GM21528 (cell line): ENCODE data around the gene BRD7.

Experiments
- ATAC-seq: cut with Tn5 transposase; IDR thresholded peaks from one replicate; pipeline ENCODE4 v1.9.1; 2021; ENCODE audit warnings: mild to moderate bottlenecking, moderate library complexity; ENCODE audit not compliant: unreplicated experiment, low FRiP score

The BRD7 gene

DNA sequence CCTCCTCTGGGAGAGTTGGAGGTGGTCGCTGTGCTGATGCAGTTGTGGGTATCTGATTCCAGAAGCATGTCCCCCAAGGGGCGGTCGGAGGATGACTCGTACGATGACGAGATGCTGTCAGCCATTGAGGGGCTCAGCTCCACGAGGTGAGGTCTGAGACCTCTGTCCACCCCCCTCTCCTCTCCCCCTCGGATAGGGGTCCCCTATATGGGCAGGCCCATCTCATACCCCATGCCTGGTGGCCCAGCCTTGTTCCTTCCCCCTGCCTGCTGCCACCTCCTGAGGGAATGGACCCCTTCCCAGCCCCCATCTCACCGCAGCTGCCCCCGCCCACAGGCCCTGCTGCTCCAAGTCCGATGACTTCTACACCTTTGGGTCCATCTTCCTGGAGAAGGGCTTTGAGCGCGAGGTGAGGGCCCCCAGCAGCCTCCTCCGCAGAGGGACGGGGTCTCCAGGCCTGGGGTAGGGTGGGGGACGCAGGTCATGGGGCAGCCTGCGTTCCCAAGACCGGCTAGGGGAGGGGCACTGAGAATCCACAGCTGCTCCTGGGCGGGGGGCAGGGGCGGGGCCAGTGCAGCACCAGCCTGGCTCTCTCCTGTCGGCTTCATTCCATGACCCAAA, 63.2 kb downstream of the BRD7 start:
- ATAC-seq, result no peak

DNA sequence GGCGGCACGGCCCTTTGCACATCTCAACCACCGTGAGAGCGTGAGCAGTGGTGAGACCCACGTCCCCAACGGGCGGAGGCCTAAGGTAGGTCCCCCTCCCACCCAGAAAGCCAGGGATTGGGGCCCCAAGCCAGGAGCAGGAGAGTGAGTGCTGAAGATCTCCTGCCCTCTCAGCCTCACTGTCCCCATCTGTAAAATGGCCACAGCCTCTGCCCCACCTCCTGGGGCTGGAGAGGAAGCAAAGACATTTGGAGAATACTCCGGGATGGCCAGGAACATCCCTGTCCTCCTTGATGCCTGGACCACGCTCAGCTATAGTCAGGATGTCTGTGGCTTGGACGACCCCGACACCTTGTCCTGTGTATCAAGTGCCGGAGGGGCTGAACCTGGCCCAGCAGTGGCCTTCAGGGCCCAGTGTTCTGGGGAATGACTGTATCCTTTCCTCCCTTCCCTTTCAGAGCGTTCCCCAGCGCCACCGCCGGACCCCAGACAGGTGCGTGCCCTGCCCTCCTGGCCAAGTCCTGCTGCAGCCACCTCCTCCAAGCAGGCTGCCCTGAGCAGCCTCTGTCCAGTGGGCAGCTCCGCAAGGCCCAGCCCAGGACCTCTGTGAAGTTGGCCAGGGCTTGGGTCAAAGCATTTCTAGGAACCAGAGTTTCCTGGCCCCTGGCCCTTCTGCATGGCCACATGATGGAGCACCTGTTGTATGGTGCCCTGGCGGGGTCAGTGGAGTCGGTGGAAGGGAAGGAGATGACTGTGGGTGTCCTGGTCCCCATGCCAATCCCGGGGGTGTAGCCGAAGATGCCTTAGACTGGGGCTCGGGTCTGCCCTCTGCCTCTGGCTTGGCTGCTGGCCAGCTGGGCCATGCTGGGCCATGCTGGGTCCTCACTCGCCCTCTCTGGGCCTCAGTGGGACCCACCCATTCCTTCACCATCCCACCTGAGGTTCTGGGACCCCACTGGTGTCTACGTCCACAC, 64.0 kb downstream of the BRD7 start:
- no peak for ATAC-seq

DNA sequence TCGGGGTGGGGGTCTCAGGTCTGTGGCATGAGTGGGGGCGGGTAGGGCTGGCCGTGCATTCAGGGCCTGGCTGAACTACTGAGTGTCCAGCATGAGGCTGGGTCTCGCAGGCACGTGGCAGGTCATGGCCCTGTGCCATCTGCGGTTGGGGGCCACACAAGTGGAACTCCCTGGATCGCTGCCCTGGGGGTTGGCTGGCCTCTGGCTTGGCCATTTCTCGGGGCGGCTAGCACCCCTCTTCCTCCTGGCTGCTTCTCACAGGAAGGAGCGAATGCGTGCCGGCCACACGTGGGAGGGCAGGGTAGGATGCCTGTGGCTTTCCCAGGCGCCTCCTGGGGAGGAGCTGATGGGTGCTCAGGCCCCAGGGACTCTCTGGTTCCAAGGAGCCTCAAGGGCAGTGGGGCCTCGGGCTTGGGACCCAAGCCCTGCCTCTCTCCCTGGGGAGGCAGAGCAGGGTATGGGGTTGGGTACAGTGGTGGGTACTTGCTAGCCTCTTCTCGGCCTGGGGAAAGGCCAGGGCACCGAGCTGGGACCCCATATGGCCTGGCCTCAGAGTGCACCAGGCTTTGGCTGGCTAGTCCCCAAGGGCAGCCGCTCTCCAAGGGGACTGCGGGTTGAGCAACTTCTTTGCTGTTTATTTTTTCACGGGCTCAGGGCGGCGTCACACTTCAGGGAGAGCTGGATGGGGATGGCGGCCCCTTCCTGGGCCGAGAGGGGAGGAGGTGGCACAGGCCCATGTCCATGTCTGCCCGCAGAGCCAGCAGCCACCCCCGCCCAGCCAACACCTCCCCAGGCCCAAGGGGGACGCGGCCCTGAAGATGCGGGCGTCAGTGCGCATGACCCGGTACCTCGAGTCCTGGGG, 65.0 kb downstream of the BRD7 start:
- no peak for ATAC-seq

DNA sequence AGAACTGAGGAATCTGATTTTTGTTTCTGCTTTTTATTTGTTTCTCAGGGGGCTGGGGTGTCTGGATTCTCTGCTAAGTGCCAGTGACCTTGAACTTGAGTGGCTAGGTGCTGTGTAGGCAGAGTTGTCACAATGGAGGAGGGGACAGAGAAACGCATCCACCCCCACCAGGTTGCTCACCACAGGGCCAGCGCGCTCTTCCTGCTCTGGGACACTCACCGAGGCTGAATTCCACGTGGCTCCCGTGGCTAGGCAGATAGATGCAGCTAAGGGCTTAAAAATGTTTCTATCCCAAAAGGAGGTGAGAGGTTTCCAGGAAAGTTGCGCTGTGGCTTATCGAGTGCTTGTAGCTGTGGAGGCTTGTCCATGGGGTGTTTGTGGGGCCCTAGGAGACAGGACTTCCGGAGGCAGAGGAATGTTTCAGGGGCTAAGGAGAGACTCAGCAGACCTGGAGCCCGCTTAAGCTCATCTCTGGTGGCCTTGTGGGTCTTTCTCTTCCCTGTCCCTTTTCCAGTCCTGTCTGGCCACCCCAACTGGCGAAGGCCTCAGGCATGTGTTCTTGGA, 65.7 kb downstream of the BRD7 start:
- no peak for ATAC-seq

DNA sequence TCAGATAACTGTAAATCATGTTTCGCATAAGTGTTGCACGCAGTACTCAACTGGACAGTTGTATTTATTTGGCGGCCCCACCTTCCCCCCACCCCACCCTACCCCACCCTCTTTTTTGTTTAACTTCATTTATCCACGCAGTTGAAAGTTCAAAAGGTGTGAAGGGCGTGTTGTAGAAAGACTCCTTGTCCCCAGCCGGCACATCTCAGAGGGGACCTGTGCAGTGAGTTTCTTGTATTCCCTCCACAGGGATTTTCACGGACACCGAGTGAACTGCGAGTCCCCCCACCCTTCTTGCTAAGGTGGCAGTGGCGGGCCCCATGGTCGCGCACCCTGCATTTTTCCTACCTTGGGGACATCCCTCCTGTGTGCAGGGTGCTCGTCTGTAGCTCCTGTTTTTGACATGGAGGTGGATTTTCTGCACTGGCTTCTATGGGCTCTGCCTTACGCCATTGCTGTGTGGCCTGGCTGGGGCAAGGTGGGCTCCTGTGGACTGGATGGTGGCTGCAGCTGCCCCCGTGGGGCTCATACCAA, 66.2 kb downstream of the BRD7 start:
- no peak for ATAC-seq

DNA sequence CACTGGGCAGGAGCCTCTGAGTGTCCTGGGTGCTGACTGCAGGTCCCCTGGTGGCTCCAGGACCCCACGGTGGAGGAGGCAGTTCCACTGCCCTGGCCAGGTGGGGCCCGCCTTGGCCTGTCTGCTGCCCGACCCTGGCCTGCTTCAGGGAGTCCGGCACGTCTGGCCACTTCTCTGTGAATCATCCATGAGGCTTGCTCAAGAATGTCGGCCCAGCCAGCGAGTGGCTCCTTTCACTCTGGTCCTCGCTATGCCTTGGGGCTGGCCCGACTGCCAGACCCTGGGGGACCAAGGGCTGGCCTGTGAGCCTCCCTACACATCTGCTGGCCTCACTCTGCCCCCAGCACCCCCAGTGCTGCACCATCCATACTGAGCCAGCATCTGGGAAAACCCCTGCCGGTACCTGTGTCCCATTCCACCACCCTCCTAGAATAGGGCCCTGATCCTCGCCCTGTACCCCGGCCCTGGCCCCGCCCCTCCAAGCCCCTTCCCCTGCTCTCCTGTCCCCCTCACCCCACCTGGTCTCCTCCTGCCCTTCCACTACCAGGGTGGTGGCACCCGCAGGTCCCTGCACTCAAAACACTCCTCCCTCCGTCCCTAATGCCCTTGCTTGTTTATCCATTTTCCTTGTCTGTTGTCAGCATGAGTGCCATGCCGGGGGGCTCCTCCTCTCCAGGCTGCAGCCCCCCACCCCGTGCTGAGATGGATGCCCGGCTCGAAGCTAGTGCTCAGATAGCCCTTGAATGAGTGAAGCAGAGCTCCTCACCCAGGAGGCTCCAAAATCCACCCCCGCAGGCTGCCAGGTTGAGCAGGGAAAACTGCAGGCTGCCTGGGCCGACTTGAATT, 66.9 kb downstream of the BRD7 start:
- ATAC-seq, result no peak

DNA sequence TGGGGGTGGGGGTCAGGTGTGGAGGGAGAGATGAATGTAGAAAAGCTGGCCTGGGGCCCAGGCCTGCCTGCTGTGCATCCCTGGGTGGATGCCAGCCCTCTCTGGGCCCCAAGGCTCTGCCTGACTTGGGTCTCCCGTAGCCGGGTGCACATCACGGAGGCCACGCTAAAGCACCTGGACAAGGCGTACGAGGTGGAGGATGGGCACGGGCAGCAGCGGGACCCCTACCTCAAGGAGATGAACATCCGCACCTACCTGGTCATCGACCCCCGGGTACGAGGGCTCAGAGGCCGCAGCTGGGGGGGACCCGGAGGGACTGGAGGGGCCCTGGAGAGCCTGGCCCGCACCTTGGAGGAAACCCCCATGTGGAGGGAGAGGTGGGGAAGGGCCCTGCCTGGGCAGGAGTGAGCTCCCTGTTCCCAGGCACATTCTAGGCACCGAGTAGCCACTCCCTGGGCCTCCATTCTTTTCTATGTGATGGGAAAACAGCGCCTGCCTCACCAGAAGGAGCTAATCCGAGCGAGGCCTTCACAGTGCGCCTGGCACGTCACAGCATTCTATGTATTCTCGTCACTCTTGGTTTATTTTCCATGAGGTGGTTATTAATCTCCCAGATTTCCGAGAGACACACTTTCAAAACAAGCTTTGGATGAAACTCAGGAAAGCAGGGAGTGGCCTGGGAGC, 67.7 kb downstream of the BRD7 start:
- ATAC-seq, result no peak

DNA sequence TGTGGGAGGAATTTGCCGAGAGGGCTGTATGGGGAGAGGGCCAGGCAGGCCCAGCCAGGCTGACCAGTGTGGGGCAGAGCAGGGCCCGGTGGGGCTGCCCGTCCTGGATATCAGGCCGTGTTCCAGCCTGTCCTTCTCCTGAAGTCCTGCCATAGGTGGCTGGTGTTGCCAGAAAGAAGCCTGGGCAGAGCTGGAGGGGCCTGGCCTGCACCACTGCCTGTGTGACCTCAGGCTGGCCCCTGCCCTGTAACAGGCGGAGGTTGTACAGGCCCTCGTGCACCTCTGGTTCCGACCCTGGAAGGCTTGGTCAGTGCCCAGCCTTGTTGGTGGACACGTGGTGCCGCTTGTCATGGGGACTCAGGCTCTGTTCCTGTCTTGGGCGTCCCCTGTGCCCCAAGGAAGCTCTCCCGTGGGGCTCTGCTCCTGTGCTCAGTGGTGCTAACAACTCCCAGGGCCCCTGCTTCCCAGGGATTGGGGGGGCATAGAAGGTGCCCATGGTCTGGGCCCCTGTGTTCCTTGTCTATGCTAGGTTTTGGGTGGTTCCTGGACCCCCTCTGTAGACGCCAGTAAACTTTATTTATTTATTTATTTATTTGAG, 69.2 kb downstream of the BRD7 start:
- ATAC-seq, result no peak

DNA sequence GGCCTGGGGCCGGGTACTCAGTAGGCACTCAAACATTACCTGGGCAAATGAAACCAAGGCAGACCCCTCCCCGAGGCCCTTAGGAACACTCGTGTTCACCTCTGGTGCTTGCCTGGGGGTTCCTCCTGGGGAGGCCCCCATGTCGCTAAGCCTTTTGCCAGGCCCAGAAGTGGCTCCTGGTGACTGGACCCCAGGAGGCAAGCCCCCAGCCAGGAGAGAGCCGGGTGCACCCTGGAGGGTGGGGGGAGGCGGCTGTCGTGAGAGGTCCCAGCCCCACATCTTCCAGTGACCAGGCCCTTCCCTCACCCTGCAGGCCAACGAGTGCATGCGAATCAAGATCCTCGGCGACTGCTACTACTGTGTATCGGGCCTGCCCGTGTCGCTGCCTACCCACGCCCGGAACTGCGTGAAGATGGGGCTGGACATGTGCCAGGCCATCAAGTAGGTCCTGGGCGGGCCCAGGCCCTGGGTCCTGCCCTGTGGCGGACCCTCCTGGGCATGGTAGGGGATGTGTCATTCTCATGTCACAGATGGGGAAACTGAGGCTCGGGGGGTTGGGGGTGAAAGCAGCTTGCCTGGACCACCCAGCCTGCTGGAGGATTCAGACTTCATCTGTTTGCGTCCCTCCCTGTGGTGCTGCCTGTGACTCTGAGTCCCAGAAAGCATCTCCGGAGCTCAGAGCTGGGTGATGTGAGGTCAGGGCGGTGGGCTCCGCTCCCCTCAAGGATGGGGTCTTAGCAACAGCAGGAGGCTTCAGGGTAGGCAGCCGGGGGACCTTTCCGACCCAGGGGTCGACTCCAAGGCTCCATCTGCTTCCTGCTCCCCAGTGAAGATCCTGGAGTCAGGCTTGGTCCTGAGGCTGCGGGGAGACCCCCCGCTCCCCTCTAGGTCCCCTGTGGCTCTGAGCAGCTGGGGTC, 69.9 kb downstream of the BRD7 start:
- ATAC-seq, result no peak

DNA sequence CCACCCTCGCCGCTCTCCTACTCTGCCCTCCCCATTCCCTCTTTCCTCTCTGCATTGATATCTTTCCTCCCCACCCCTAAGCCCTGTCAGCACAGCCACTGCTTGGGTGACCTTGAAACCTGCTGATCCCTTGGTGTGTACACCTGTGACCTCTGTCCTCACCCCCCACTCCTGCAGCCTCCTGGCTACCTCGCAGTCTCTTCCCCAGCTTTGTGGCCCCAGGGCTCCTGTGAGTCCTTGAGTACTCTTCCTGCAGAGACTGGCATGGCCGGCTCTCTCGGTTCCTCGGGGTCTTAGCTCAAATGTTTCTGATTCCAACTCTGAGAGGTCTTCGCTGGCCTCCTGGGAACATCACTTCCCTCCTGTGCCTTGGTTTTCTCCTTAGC, 70.7 kb downstream of the BRD7 start:
- no peak for ATAC-seq

DNA sequence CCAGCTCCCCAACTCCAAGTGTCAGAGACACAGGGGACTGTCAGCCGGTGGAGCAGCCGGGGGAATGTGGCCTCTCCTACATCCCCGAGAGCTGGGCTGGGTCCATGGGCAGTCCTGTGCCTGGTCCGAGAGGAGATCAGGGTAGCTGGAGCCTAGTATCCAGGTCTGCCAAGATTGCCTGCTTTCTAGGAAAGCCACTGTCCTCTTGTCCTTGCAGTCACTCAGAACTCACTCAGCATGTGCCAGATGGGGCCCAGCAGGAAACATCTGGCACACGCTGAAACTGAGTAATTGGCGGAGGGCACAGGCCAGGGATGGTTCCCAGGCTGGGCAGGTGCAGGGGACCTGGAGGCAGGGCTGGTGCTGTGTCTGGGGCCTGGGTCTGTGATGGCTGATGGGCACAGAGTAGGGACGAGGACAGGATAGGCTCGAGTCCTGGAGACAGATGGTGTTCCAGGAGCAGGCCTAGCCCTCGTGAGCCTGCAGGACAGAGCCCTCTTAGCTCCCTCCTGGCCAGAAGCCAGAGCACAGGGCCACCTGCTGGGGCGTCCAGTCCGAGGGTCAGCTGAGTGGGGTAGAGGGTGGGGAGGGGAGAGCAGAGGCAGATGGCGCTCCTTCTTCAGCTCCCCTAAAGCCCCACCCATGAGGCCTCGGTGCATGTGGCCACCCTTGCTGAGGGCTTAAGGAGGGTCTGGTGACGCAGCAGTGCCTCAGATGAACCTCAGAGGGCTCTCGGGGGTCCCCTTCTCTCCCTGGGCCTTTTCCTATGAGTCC, 71.3 kb downstream of the BRD7 start:
- ATAC-seq, result no peak

DNA sequence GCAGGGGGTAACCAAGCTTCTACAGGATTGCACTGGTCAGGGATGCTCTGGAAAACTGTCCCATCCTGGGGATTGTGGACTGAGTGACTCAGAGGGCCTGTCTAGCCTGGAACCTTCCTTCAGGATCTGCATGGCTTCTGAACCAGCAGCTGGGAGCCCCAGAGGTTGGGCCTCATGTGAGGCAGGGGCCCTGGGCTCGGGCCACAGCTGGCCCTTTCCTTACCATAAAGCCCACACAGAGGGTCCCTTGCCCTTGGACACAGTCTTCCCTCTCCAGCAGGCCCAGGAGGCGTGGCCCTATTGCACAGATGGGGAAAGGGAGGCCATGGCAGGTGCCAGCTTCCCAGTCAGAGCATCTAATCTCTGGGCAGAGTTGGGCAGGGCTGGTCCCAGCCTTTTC, 72.0 kb downstream of the BRD7 start:
- no peak for ATAC-seq

DNA sequence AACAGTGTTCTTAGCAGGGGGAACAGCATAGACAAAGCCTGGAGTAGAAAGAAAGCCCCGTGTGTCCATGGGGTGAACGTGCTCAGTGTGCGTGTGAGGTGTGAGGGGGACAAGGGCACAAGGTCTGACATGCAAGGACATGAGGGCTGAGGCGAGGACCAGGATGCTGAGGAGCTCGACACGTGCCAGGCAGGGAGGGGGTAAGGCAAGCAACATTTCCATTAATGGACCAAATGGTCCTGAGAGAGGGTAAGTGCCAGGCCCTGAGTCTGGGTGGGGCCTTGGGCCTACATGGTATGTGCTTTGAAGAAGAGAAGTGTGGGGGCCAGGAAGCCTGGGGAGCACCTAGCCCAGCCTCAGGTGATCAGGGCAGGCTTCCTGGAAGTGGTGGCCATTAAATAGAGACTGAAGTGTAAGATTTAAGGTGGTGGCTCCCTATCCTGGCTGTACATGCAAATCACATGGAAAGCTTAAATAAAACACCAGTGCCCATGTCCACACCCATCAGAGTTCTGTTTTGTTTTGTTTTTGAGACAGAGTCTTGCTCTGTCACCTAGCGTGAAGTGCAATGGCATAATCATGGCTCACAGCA, 73.2 kb downstream of the BRD7 start:
- ATAC-seq, result no peak

DNA sequence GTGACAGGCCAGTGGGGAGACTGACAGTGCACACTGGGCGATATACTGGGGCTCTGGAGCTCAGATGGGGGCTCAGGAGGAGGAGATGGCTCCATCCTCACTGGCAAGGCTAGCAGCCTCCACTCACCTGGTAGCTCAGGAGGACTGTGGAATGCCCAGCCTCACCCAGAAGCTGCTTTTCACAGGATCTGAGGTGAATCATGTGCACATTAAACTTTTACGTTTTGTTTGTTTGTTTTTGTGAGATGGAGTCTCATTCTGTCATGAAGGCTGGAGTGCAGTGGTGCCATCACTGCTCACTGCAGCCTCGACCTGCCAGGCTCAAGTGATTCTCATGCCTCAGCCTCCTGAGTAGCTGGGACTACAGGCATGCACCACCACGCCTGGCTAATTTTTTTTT, 73.8 kb downstream of the BRD7 start:
- ATAC-seq, result no peak

DNA sequence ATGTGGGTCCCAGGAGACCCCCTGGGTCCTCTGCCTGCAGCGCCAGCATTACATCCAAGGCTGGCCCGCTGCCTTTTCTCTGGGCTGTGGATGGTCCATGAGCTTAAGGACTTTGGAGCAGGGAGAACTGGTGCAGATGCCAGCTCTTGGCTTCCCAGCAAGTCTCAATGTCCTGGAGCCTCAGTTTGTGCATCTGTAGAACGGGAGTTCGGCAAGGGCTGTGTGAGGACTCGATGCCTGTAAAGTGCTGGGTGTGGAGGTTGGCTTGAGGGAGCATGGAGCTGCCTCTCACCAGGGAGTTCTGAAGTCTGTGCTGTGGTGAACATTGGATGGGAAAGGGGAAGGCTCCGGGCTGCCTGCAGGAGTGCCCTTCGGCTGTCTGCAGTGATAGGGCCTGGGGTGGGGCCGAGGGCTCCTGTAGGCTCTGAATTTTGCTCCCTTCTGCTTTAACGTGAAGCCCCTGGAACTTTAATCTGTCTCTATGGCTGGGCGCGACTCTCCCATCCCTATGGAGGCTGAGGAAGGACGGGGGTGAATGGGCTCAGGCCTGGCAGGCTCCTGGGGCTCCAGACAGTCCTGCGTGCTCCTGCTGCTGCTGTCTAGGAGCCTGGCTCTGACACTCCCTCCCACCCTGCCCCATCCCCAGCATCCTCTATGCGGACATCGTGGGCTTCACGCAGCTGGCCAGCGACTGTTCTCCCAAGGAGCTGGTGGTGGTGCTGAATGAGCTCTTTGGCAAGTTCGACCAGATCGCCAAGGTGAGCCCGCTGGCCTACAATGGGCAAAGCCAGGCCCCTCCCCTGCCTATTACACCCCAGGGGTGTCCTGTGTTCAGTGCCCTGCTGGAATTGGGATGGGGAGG, 74.6 kb downstream of the BRD7 start:
- no peak for ATAC-seq
